Testis (tissue), 3 donors: ENCODE measurements around the gene DDX56. TPM values are rescaled to one million over a fixed set of nuclear protein-coding genes. Genes with fewer than 3 reads are reported as not detected.
A peak's percentile ranks its signal among the peaks of the same experiment; 100 is the strongest.

Experiments
- DNase-seq: peaks from one replicate; pipeline ENCODE4 v3.0.0-alpha.2; 2019
- H3K27ac ChIP-seq, 2 donors: fragments of 200-600 bp; sonication (generic); one replicate each; pipeline ENCODE4 v1.5.1; 2019
- H3K27me3 ChIP-seq: fragments of 200-600 bp; sonication (generic); one replicate; pipeline ENCODE4 v1.5.1; 2019
- H3K36me3 ChIP-seq: fragments of 200-600 bp; sonication (generic); one replicate; pipeline ENCODE4 v1.5.1; 2017; ENCODE audit warnings: low read depth; ENCODE audit errors: missing control alignments
- H3K4me1 ChIP-seq: fragments of 200-600 bp; sonication (generic); one replicate; pipeline ENCODE4 v1.5.1; 2019
- H3K4me3 ChIP-seq, 2 donors: fragments of 200-600 bp; sonication (generic); one replicate each; pipeline ENCODE4 v1.5.1; 2017 to 2019
- H3K9me3 ChIP-seq: fragments of 200-600 bp; sonication (generic); one replicate; pipeline ENCODE4 v1.5.1; 2017
- CTCF ChIP-seq, 3 experiments: fragments of 450-650 bp in 2 of 3; fragments of 200-600 bp in 1 of 3; sonication (generic) in 1 of 3; IDR thresholded peaks; one replicate each; pipeline ENCODE4 v1.5.1; 2016 to 2019; ENCODE audit warnings: antibody characterized with exemption in 3 of 3, mild to moderate bottlenecking in 2 of 3, moderate library complexity in 1 of 3
- POLR2A ChIP-seq: fragments of 450-650 bp; IDR thresholded peaks from one replicate; pipeline ENCODE4 v1.6.1; 2017; ENCODE audit warnings: antibody characterized with exemption, mild to moderate bottlenecking, moderate library complexity
- WGBS, 2 donors: methylation state at CpG; one replicate each; pipeline ENCODE4 v1.1.5; 2018; 5-methylcytosine and 5-hydroxymethylcytosine counted together
- intact Hi-C: fragments of 100-400 bp; cut with DNase I; formaldehyde crosslinking; loops from one replicate; pipeline ENCODE4 v1.15.1; 2023; ENCODE audit warnings: low total_unique reads
- polyA plus RNA-seq: library from polyadenylated mRNA; stranded (reverse); fragments of 350-450 nt; fragmentation: Illumina TruSeq; extraction: RNeasy Lipid Tissue Mini Kit (QIAGEN cat#74804); gene quantifications from one replicate; pipeline ENCODE4 v1.2.3, GENCODE V29; 2014; ENCODE audit warnings: low read depth, low replicate concordance; ENCODE audit not compliant: insufficient read depth
- total RNA-seq, 2 donors: library from RNA; depleted of rRNA; stranded (reverse); fragments of >200 nt; gene quantifications; one replicate each; pipeline ENCODE4 v1.2.3, GENCODE V29; 2016

DDX56 gene
- total and polyA plus RNA-seq, 3 donors from 2014 or later, result 58.8 to 72.8 (median 68.8) TPM

GRCh38 chr7:44595934-44596635 lies 22.4 kb upstream of the DDX56 start:
- H3K36me3 ChIP-seq, result no peaks in the 10 kb centered on the region
- H3K9me3 ChIP-seq, result no peaks in the 10 kb centered on the region
- no peak overlapping the region for H3K27ac ChIP-seq
- DNase-seq, result no peak
- H3K4me1 ChIP-seq, result no peaks in the 10 kb centered on the region
- intact Hi-C loops, result no loop called here
- no peak overlapping the region for H3K4me3 ChIP-seq
- H3K27me3 ChIP-seq, result no peaks in the 10 kb centered on the region
- WGBS, 2 donors, result 88 to 90% methylated on average over 5 of the region's 5 CpGs
- TF ChIP-seq CTCF (IDR thresholded peaks at IDR 0.05), result no peak
- no peak for TF ChIP-seq POLR2A

- TF ChIP-seq POLR2A, result no peak
- no peak for TF ChIP-seq CTCF (IDR thresholded peaks at IDR 0.05)
- intact Hi-C loops, result no loop called here
- Histone ChIP-seq H3K4me3 (no peak overlapping the region), H3K27ac (no peak overlapping the region), H3K27me3 (no peaks in the 10 kb centered on the region), H3K9me3 (no peaks in the 10 kb centered on the region), H3K36me3 (no peaks in the 10 kb centered on the region), H3K4me1 (no peaks in the 10 kb centered on the region)
- no peak for DNase-seq
- WGBS, 2 donors, result 78 to 88% methylated on average over 1 of the region's 1 CpG
These were observed 17.2 kb upstream of the DDX56 start for GRCh38 chr7:44590910-44591309.

GRCh38 chr7:44587843-44588711 lies 14.4 kb upstream of the DDX56 start:
- peak; percentile 75 for DNase-seq
- Histone ChIP-seq H3K4me3 (no peak overlapping the region), H3K27me3 (no peaks in the 10 kb centered on the region), H3K4me1 (no peaks in the 10 kb centered on the region), H3K27ac (no peak overlapping the region), H3K36me3 (no peaks in the 10 kb centered on the region), H3K9me3 (no peaks in the 10 kb centered on the region)
- intact Hi-C loops, result no loop called here
- no peak for TF ChIP-seq POLR2A
- peak; percentile 31 to 45 (median 34) for TF ChIP-seq CTCF (IDR thresholded peaks at IDR 0.05)
- WGBS, 2 donors, result 27 to 32% methylated on average over 6 of the region's 6 CpGs

GRCh38 chr7:44583146-44583865 lies 9.6 kb upstream of the DDX56 start:
- DNase-seq, result no peak
- Histone ChIP-seq H3K4me3 (peak overlapping the region; percentile 84 to 98), H3K27ac (peak overlapping the region; percentile 98 to 99), H3K36me3 (no peaks in the 10 kb centered on the region), H3K9me3 (no peaks in the 10 kb centered on the region), H3K27me3 (no peaks in the 10 kb centered on the region), H3K4me1 (peaks cover 6% of the 10 kb centered on the region)
- WGBS, 2 donors, result 58 to 70% methylated on average over 13 of the region's 13 CpGs
- TF ChIP-seq CTCF (IDR thresholded peaks at IDR 0.05) (no peak), POLR2A (no peak)
- intact Hi-C loops, result loop anchor here (5.0 kb wide), 1 partner anchor 264 kb away; the partner anchor contains the start of gene H2AZ2
